ENCODE data around the gene DIP2C. TPM values are rescaled to one million over a fixed set of nuclear protein-coding genes. Genes with fewer than 3 reads are reported as not detected.

Gene DIP2C
- total and polyA plus RNA-seq, 7 experiments from 2014 or later = 1.1 to 8.7 (median 4.5) TPM

DNA sequence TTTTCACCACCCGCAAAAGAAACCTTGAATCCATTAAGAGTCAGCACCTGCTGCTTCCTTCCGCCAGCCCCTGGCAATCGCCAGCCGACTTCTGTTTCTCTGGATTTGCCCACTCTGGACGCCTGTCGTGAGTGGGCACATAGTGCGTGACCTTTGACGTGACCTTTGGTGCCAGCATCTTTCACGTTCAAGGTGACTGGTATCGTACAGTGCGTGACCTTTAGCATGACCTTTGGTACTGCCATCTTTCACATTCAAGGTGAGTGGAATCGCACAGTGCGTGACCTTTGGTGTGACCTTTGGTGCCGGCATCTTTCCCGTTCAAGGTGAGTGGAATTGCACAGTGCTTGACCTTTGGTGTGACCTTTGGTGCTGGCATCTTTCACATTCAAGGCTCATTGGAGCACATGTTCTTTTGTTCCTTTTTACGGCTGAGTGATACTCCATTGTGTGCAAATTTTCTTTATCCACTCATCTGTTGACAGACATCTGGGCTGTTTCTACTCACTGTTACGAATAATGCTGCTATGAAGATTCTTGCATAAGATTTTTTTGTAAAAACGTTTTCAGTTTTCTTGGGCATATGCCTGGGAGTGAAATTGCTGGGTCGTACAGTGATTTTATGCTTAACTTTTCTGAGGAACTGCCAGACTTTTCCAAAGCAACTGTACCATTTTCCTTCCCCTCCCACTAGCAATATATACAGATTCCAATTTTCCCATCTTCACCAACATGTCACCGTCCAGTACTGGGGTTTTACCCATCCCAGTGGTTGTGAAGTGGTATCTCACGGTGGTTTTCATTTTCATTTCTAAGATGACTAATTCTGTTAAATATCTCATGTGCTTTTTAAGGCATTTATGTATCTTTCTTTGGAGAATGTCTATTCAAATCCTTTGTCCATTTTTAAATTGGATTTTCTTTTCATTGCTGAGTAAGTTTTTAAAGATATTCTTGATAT, 145.3 kb downstream of the DIP2C start:
- H3K9me3 Mint-ChIP-seq = peaks cover 0 to 2% (median 0%) of the 10 kb centered on the region in 11 donors
- ATAC-seq = no peak
- Histone ChIP-seq H3K27ac (ENCODE audit: low read depth, low read length) (no peak overlapping the region), H3K4me3 (ENCODE audit: low read length) (no peak overlapping the region), H3K9me3 (ENCODE audit: control insufficient read depth in 2 of 3, low read length in 3 of 3) (no peaks in the 10 kb centered on the region), H3K27me3 (ENCODE audit: control insufficient read depth in 2 of 2, insufficient read depth in 2 of 2, low read length in 2 of 2) (no peaks in the 10 kb centered on the region), H3K36me3 (ENCODE audit: control insufficient read depth in 2 of 3, insufficient read depth in 3 of 3, low read length in 3 of 3) (no peaks in the 10 kb centered on the region), H3K4me1 (ENCODE audit: control insufficient read depth in 2 of 2, insufficient read depth in 2 of 2, low read length in 2 of 2) (no peaks in the 10 kb centered on the region)
- H3K4me3 Mint-ChIP-seq = no peak overlapping the region
- intact Hi-C loops (cut with micrococcal nuclease) = no loop called here
- peaks cover 0 to 24% (median 11%) of the 10 kb centered on the region in 7 donors for H3K4me1 Mint-ChIP-seq
- ChIA-PET CTCF (no interaction called here), POLR2A (no interaction called here)
- H3K27ac Mint-ChIP-seq = no peak overlapping the region
- H3K27me3 Mint-ChIP-seq = peaks cover 26 to 44% (median 36%) of the 10 kb centered on the region in 5 donors
- no peak for DNase-seq
- no peaks in the 10 kb centered on the region for H3K36me3 Mint-ChIP-seq

DNA sequence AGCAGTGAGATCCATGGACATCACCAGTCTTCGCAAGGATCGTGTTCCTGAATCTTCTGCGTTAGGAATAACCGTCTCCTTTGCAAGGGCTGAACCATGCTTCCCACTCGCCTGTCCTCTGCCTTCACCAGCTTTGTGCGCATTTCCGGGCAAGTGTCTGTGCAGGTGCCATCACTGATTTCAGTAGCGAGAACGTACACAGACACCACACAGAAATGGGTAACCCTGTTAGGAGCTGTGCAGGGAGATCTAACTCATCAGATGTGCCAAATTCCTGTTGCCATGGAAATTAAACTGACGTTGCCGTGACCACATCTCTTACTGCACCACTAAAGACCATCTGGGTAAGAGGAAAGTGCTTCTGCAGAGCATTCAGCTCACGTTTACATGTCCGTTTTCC, 146.3 kb downstream of the DIP2C start:
- POLR2A ChIA-PET = no interaction called here
- Mint-ChIP-seq H3K27ac (no peak overlapping the region), H3K9me3 (peaks cover 0 to 2% (median 0%) of the 10 kb centered on the region in 11 donors), H3K4me3 (no peak overlapping the region), H3K36me3 (no peaks in the 10 kb centered on the region), H3K27me3 (peaks cover 25 to 48% (median 35%) of the 10 kb centered on the region in 5 donors), H3K4me1 (peaks cover 0 to 24% (median 11%) of the 10 kb centered on the region in 7 donors)
- DNase-seq (no peak), ATAC-seq (no peak)
- Histone ChIP-seq H3K4me3 (ENCODE audit: low read length) (no peak overlapping the region), H3K27ac (ENCODE audit: low read depth, low read length) (no peak overlapping the region), H3K36me3 (ENCODE audit: control insufficient read depth in 2 of 3, insufficient read depth in 3 of 3, low read length in 3 of 3) (no peaks in the 10 kb centered on the region), H3K27me3 (ENCODE audit: control insufficient read depth in 2 of 2, insufficient read depth in 2 of 2, low read length in 2 of 2) (no peaks in the 10 kb centered on the region), H3K4me1 (ENCODE audit: control insufficient read depth in 2 of 2, insufficient read depth in 2 of 2, low read length in 2 of 2) (no peaks in the 10 kb centered on the region), H3K9me3 (ENCODE audit: control insufficient read depth in 2 of 3, low read length in 3 of 3) (no peaks in the 10 kb centered on the region)
- CTCF ChIA-PET = no interaction called here
- intact Hi-C loops (cut with micrococcal nuclease) = no loop called here

DNA sequence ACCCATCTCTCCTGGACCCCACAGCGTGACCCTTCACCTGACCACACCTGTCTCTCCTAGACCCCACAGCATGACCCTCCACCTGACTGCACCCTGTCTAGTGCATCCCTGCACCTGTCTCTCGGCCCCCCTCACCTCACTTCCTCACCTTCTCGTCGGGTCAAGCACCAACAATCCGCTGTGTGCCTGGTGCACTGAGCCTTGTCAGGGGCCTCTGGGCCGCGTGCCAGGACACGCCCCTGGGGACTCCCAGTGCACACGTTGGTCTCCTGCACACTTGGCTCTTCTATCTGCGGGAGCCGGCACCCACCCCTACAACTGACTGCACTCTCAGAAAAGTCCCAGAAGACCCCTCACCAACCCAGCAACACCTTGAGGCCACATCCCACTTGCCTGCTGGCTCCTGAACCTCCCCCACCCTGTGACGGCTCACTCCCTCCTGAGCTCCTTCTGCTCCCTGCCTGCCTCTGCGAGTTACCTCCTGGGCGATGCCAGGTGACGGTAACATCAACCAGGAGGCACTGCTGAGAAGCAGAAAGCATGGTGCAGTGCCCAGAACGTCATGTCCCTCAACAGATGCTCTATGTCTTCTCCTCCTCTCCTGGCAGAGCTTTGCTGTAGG, 147.6 kb downstream of the DIP2C start:
- Mint-ChIP-seq H3K27me3 (peaks cover 25 to 36% (median 31%) of the 10 kb centered on the region in 5 donors), H3K4me3 (no peak overlapping the region), H3K36me3 (no peaks in the 10 kb centered on the region), H3K27ac (no peak overlapping the region), H3K9me3 (peaks cover 0 to 2% (median 0%) of the 10 kb centered on the region in 11 donors), H3K4me1 (peaks cover 0 to 19% (median 10%) of the 10 kb centered on the region in 7 donors)
- H3K4me1 ChIP-seq (ENCODE audit: control insufficient read depth in 2 of 2, insufficient read depth in 2 of 2, low read length in 2 of 2) = no peaks in the 10 kb centered on the region
- no peaks in the 10 kb centered on the region for H3K27me3 ChIP-seq (ENCODE audit: control insufficient read depth in 2 of 2, insufficient read depth in 2 of 2, low read length in 2 of 2)
- no peaks in the 10 kb centered on the region for H3K36me3 ChIP-seq (ENCODE audit: control insufficient read depth in 2 of 3, insufficient read depth in 3 of 3, low read length in 3 of 3)
- no peak for ATAC-seq
- intact Hi-C loops (cut with micrococcal nuclease) = no loop called here
- no peak for DNase-seq
- no peak overlapping the region for H3K4me3 ChIP-seq (ENCODE audit: low read length)
- no peaks in the 10 kb centered on the region for H3K9me3 ChIP-seq (ENCODE audit: control insufficient read depth in 2 of 3, low read length in 3 of 3)
- ChIA-PET POLR2A (no interaction called here), CTCF (no interaction called here)
- no peak overlapping the region for H3K27ac ChIP-seq (ENCODE audit: low read depth, low read length)

DNA sequence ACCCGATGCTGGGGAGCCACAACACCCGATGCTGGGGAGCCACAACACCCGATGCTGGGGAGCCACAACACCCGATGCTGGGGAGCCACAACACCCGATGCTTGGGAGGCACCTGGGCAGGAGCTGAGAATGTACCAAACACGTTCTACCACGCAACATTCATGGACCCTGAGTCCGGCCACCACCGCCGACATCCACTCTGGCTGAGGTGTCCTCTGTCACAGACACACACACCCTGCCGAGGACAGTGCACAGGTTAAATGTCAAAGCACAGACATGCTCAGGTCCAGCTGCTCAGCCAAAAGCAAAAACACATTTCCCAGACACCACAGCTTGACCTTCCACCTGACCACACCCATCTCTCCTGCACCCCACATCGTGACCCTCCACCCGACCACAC, 148.4 kb downstream of the DIP2C start:
- Histone ChIP-seq H3K27me3 (ENCODE audit: control insufficient read depth in 2 of 2, insufficient read depth in 2 of 2, low read length in 2 of 2) (no peaks in the 10 kb centered on the region), H3K9me3 (ENCODE audit: control insufficient read depth in 2 of 3, low read length in 3 of 3) (no peaks in the 10 kb centered on the region), H3K4me1 (ENCODE audit: control insufficient read depth in 2 of 2, insufficient read depth in 2 of 2, low read length in 2 of 2) (no peaks in the 10 kb centered on the region), H3K4me3 (ENCODE audit: low read length) (no peak overlapping the region), H3K27ac (ENCODE audit: low read depth, low read length) (no peak overlapping the region), H3K36me3 (ENCODE audit: control insufficient read depth in 2 of 3, insufficient read depth in 3 of 3, low read length in 3 of 3) (no peaks in the 10 kb centered on the region)
- intact Hi-C loops (cut with micrococcal nuclease) = no loop called here
- peaks cover 28 to 33% (median 31%) of the 10 kb centered on the region in 5 donors for H3K27me3 Mint-ChIP-seq
- H3K9me3 Mint-ChIP-seq = peaks cover 0 to 2% (median 0%) of the 10 kb centered on the region in 11 donors
- DNase-seq = no peak
- H3K27ac Mint-ChIP-seq = no peak overlapping the region
- POLR2A ChIA-PET = no interaction called here
- no peak overlapping the region for H3K4me3 Mint-ChIP-seq
- H3K4me1 Mint-ChIP-seq = peaks cover 0 to 19% (median 10%) of the 10 kb centered on the region in 7 donors
- CTCF ChIA-PET = no interaction called here
- no peaks in the 10 kb centered on the region for H3K36me3 Mint-ChIP-seq
- ATAC-seq = no peak

DNA sequence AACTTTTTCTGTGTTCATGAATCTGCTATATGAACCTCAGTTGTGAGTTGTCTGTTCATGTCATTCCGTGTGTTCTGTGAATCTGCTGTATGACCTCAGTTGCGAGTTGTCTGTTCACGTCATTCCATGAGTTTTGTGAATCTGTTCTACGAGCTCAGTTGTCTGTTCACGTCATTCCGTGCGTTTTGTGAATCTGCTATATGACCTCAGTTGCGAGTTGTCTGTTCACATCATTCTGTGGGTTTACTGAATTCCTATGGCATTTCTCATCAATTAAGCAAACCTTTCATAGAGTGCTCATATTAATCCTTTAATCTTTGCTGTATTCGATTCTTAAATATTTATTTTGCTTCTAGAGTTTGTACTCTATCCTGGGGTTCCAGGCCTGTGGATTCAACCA, 150.6 kb downstream of the DIP2C start:
- DNase-seq (no peak), ATAC-seq (no peak)
- ChIA-PET CTCF (no interaction called here), POLR2A (no interaction called here)
- Mint-ChIP-seq H3K27me3 (peaks cover 29 to 37% (median 31%) of the 10 kb centered on the region in 5 donors), H3K36me3 (no peaks in the 10 kb centered on the region), H3K4me1 (peaks cover 0 to 19% (median 10%) of the 10 kb centered on the region in 7 donors), H3K4me3 (no peak overlapping the region), H3K27ac (no peak overlapping the region), H3K9me3 (peaks cover 0 to 2% (median 0%) of the 10 kb centered on the region in 11 donors)
- Histone ChIP-seq H3K4me3 (ENCODE audit: low read length) (no peak overlapping the region), H3K36me3 (ENCODE audit: control insufficient read depth in 2 of 3, insufficient read depth in 3 of 3, low read length in 3 of 3) (no peaks in the 10 kb centered on the region), H3K4me1 (ENCODE audit: control insufficient read depth in 2 of 2, insufficient read depth in 2 of 2, low read length in 2 of 2) (no peaks in the 10 kb centered on the region), H3K27ac (ENCODE audit: low read depth, low read length) (no peak overlapping the region), H3K27me3 (ENCODE audit: control insufficient read depth in 2 of 2, insufficient read depth in 2 of 2, low read length in 2 of 2) (no peaks in the 10 kb centered on the region), H3K9me3 (ENCODE audit: control insufficient read depth in 2 of 3, low read length in 3 of 3) (no peaks in the 10 kb centered on the region)
- intact Hi-C loops (cut with micrococcal nuclease) = no loop called here

DNA sequence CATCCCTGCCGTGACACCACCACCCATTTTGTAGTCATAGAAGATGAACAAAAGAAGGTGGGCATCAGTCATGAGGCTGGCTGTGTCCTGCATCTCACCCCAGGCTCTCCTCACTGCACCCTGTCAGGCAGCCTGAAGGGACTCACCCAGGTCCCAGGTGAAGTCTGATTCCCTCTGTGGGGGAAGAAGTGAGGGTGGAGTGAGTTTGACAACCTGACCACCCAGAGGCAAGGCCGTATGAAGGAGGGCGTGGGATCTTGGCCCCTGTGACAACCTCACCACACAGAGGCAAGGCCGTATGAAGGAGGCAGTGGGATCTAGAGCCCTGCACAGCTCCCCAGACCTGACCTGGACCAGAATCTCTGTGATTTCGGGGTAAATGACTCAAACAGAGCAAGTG, 152.5 kb downstream of the DIP2C start:
- CTCF ChIA-PET = no interaction called here
- no peaks in the 10 kb centered on the region for H3K36me3 ChIP-seq (ENCODE audit: control insufficient read depth in 2 of 3, insufficient read depth in 3 of 3, low read length in 3 of 3)
- H3K9me3 ChIP-seq (ENCODE audit: control insufficient read depth in 2 of 3, low read length in 3 of 3) = no peaks in the 10 kb centered on the region
- Mint-ChIP-seq H3K27me3 (peaks cover 22 to 31% (median 27%) of the 10 kb centered on the region in 5 donors), H3K4me3 (no peak overlapping the region), H3K36me3 (no peaks in the 10 kb centered on the region), H3K27ac (no peak overlapping the region), H3K9me3 (peaks cover 0 to 2% (median 0%) of the 10 kb centered on the region in 11 donors), H3K4me1 (peaks cover 0 to 17% (median 10%) of the 10 kb centered on the region in 7 donors)
- POLR2A ChIA-PET = no interaction called here
- no peaks in the 10 kb centered on the region for H3K4me1 ChIP-seq (ENCODE audit: control insufficient read depth in 2 of 2, insufficient read depth in 2 of 2, low read length in 2 of 2)
- no peak for ATAC-seq
- intact Hi-C loops (cut with micrococcal nuclease) = no loop called here
- H3K4me3 ChIP-seq (ENCODE audit: low read length) = no peak overlapping the region
- DNase-seq = no peak
- no peaks in the 10 kb centered on the region for H3K27me3 ChIP-seq (ENCODE audit: control insufficient read depth in 2 of 2, insufficient read depth in 2 of 2, low read length in 2 of 2)
- H3K27ac ChIP-seq (ENCODE audit: low read depth, low read length) = no peak overlapping the region
